ENCODE results near the gene FOXC2. TPM values are rescaled to one million over a fixed set of nuclear protein-coding genes. Genes with fewer than 3 reads are reported as not detected.

Gene FOXC2
- total and polyA plus RNA-seq, 9 of the 15 experiments (the other 6 are each of a cell fraction or from before 2014, with no cell fraction given) = 0.01 to 0.11 (median 0.10) TPM; not detected in 5

DNA sequence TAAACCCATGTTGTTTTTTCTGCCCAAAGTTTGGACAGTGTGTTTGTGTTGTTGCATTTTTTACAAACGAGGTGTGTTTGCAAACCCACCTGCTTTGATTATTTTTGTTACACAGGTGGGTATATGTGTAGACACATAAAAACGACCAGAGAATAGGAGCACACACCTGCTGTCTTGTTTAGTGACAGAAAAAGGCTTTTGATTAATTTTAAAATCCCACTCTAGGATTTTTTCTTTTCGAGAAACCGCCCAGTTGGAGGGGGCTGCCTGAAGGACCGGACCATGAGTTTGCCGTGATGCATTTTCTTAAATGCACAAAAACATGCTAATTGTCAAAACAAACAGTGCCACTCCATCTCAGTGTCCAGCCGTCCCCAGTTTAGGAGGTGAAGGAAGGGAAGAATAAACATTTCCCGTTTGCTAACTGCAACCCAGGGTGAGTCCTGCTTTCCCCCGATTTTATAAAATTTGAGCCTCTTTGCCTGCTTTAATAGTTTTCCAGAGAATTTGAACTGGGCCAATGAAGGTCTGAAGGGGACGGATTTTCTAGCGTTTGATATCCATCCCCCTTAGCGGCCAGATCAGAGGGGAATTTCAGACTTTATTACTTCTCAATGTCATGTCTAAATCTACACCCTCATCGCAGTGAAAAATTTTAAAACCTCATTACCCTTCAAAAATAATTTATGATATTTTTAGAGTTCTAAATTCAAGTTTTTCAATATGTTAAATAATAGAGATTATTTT, 3.2 kb downstream of the FOXC2 start:
- Histone ChIP-seq H3K4me2 (ENCODE audit: insufficient read depth, low read length) (no peak overlapping the region), H3K4me1 (replicated peaks in 1 of 2; ENCODE audit: control insufficient read depth in 2 of 2, insufficient read depth in 2 of 2, low read length in 2 of 2) (peaks cover 0 to 4% of the 10 kb centered on the region in 2 experiments; a peak in 1 of 5 replicates), H4K20me1 (replicated peaks; ENCODE audit: control insufficient read depth, insufficient read depth, low read length) (peaks cover 4% of the 10 kb centered on the region; the same call in 1 of the 2 replicates), H3K36me3 (ENCODE audit: control insufficient read depth, insufficient read depth, low read length) (no peaks in the 10 kb centered on the region), H3K27me3 (ENCODE audit: control insufficient read depth in 2 of 2, insufficient read depth in 2 of 2, low read length in 2 of 2) (peaks cover 37 to 60% of the 10 kb centered on the region in 2 experiments), H3K9ac (ENCODE audit: insufficient read depth in 1 of 2, low read depth in 2 of 2, low read length in 2 of 2) (no peak overlapping the region), H2AFZ (ENCODE audit: low read depth, low read length) (no peak overlapping the region), H3K79me2 (ENCODE audit: control insufficient read depth, insufficient read depth, low read length) (no peaks in the 10 kb centered on the region), H3K9me1 (ENCODE audit: control insufficient read depth, insufficient read depth, low read length) (no peaks in the 10 kb centered on the region), H3K9me3 (replicated peaks; ENCODE audit: control insufficient read depth, insufficient read depth, low read depth, low read length) (no peaks in the 10 kb centered on the region), H3K4me3 (no peak overlapping the region), H3K27ac (ENCODE audit: extremely low read depth, low read depth, low read length) (no peak overlapping the region)
- no peak for TF ChIP-seq ZNF224 (CRISPR knock-in tag; IDR thresholded peaks at IDR 0.05)
- TF ChIP-seq, protein P1, sequence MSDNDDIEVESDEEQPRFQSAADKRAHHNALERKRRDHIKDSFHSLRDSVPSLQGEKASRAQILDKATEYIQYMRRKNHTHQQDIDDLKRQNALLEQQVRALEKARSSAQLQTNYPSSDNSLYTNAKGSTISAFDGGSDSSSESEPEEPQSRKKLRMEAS (CRISPR knock-in tag; IDR thresholded peaks at IDR 0.05) = no peak
- no peak for TF ChIP-seq RBM34 (IDR thresholded peaks at IDR 0.05; ENCODE audit: borderline replicate concordance, insufficient read depth, low read length)
- no peak for TF ChIP-seq HMG20A (CRISPR knock-in tag; conservative IDR thresholded peaks at IDR 0.05)
- TF ChIP-seq PCBP1 (IDR thresholded peaks at IDR 0.05; ENCODE audit: low read depth, low read length, poor library complexity, severe bottlenecking) = no peak
- TF ChIP-seq, protein P2, sequence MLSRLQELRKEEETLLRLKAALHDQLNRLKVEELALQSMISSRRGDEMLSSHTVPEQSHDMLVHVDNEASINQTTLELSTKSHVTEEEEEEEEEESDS (CRISPR knock-in tag; IDR thresholded peaks at IDR 0.05) = no peak
- in situ Hi-C loops (cut with MboI) (loop anchor here (5.0 to 25.0 kb wide), 3 partner anchors 487 to 1067 kb away; no protein-coding TSS in a partner anchor), intact Hi-C loops (cut with micrococcal nuclease) (loop anchor here (10.0 kb wide), 1 partner anchor 625 kb away; no protein-coding TSS in a partner anchor)
- FAIRE-seq = no peak
- WGBS (ENCODE audit: insufficient coverage, low coverage, missing lambda C conversion rate) = 2% methylated on average over 13 of the region's 13 CpGs
- BruUV-seq (replicated peaks) = no TSS peak
- ATAC-seq = no peak
- DNase-seq (ENCODE audit: extremely low read depth in 1 of 4, low spot score in 3 of 4) = no peak
- CTCF ChIA-PET (ENCODE audit: low intra/inter-chr PET ratio) = no interaction called here
- POLR2A ChIA-PET = no interaction called here
